Nephron progenitor cell (in vitro differentiated cells): ENCODE data around the gene GLP1R.

Experiments used
- DNase-seq: peaks from one replicate; pipeline ENCODE4 v3.0.0; 2021
- H3K27ac Mint-ChIP-seq: 2 replicates; pipeline ENCODE4 v1.8.0; 2021; ENCODE audit warnings: mild to moderate bottlenecking, moderate library complexity, mixed read lengths
- H3K27me3 Mint-ChIP-seq: 2 replicates; pipeline ENCODE4 v1.8.0; 2021; ENCODE audit warnings: mild to moderate bottlenecking, low read depth, mixed read lengths; ENCODE audit not compliant: poor library complexity
- H3K36me3 Mint-ChIP-seq: 2 replicates; pipeline ENCODE4 v1.8.0; 2021; ENCODE audit warnings: low read depth, mixed read lengths
- H3K4me1 Mint-ChIP-seq: 2 replicates; pipeline ENCODE4 v1.8.0; 2021; ENCODE audit warnings: mixed read lengths
- H3K4me3 Mint-ChIP-seq: 2 replicates; pipeline ENCODE4 v1.8.0; 2021; ENCODE audit warnings: mild to moderate bottlenecking, moderate library complexity, mixed read lengths
- H3K9me3 Mint-ChIP-seq: 2 replicates; pipeline ENCODE4 v1.8.0; 2021; ENCODE audit warnings: mild to moderate bottlenecking, moderate library complexity, mixed read lengths
- CTCF ChIP-seq: fragments of 200-600 bp; sonication (generic); IDR thresholded peaks from 2 replicates; pipeline ENCODE4 v1.5.0; 2021; ENCODE audit warnings: antibody characterized with exemption

The GLP1R gene

GRCh38 chr6:39047434-39048327 is 900 bp upstream of the GLP1R start:
- H3K27ac Mint-ChIP-seq: no peak overlapping the region
- H3K9me3 Mint-ChIP-seq: no peaks in the 10 kb centered on the region
- TF ChIP-seq CTCF: no peak
- peaks cover 5% of the 10 kb centered on the region for H3K4me1 Mint-ChIP-seq
- no peaks in the 10 kb centered on the region for H3K36me3 Mint-ChIP-seq
- H3K4me3 Mint-ChIP-seq: peak overlapping the region; percentile 73
- DNase-seq: no peak
- H3K27me3 Mint-ChIP-seq: peaks cover 83% of the 10 kb centered on the region

- Mint-ChIP-seq H3K4me3 (peak overlapping the region; percentile 79), H3K4me1 (peaks cover 22% of the 10 kb centered on the region), H3K27me3 (peaks cover 83% of the 10 kb centered on the region), H3K9me3 (no peaks in the 10 kb centered on the region), H3K36me3 (no peaks in the 10 kb centered on the region), H3K27ac (no peak overlapping the region)
- no peak for TF ChIP-seq CTCF
- no peak for DNase-seq
Measured at GRCh38 chr6:39049575-39050283, 1.1 kb downstream of the GLP1R start.

GRCh38 chr6:39050453-39051112 is 2.0 kb downstream of the GLP1R start:
- Mint-ChIP-seq H3K27ac (no peak overlapping the region), H3K4me3 (no peak overlapping the region), H3K4me1 (peaks cover 22% of the 10 kb centered on the region), H3K27me3 (peaks cover 87% of the 10 kb centered on the region), H3K9me3 (no peaks in the 10 kb centered on the region), H3K36me3 (no peaks in the 10 kb centered on the region)
- DNase-seq: no peak
- no peak for TF ChIP-seq CTCF

- Mint-ChIP-seq H3K27me3 (peaks cover 84% of the 10 kb centered on the region), H3K36me3 (no peaks in the 10 kb centered on the region)
Measured at GRCh38 chr6:39051399-39052122, 3.0 kb downstream of the GLP1R start.

More at GRCh38 chr6:39051399-39052122, 3.0 kb downstream of the GLP1R start:
- no peak overlapping the region for H3K27ac Mint-ChIP-seq
- peaks cover 22% of the 10 kb centered on the region for H3K4me1 Mint-ChIP-seq
- no peaks in the 10 kb centered on the region for H3K9me3 Mint-ChIP-seq
- no peak for DNase-seq
- no peak overlapping the region for H3K4me3 Mint-ChIP-seq
- TF ChIP-seq CTCF: no peak
